COR-L47 (cell line): ENCODE measurements around the gene VPS51.
A peak's percentile ranks its signal among the peaks of the same experiment; 100 is the strongest.

Source experiments
- DNase-seq: peaks from one replicate; lab custom pipeline; 2025; lab: John Stamatoyannopoulos, UW

Gene VPS51

DNA sequence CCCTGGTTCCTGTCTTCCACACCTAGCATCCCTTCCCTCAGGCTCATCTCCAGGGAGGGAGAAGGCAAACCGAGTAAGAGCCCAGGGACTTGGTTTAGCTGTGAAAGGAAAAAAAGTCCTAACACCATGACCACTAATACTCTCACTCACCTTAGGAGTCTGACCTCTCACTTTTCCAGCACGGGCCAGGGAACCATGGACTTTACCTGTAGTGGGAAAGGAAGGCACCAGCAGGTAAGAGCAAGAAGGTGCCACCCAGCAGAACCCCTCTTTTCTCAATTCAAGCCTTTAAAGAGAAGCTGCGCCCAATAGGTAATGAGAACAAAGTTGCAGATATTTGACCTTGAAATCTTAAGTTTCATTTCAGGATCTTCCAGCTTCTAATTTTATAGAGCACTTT is 24.8 kb downstream of the VPS51 start:
- no peak for DNase-seq

DNA sequence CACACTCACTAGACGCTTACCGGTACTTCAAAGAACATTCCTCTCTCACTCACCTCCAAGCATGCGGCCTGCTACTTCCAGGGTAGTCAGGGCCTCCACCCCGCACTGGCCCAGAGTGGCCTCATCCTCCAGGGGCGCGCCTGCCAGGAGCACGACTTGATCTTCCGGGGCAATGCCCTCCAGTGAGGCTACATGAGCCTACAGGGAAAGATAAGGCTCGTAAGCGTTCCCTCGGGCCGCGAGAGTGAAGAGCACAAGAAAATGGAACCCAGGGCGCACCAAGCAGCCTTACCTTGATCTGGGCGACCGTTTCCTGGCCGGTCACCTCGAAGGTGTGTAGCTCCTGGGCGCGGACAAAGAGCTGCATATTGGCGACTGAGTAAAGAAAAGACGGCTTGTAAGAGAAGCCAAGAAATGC is 25.4 kb downstream of the VPS51 start:
- DNase-seq = no peak

DNA sequence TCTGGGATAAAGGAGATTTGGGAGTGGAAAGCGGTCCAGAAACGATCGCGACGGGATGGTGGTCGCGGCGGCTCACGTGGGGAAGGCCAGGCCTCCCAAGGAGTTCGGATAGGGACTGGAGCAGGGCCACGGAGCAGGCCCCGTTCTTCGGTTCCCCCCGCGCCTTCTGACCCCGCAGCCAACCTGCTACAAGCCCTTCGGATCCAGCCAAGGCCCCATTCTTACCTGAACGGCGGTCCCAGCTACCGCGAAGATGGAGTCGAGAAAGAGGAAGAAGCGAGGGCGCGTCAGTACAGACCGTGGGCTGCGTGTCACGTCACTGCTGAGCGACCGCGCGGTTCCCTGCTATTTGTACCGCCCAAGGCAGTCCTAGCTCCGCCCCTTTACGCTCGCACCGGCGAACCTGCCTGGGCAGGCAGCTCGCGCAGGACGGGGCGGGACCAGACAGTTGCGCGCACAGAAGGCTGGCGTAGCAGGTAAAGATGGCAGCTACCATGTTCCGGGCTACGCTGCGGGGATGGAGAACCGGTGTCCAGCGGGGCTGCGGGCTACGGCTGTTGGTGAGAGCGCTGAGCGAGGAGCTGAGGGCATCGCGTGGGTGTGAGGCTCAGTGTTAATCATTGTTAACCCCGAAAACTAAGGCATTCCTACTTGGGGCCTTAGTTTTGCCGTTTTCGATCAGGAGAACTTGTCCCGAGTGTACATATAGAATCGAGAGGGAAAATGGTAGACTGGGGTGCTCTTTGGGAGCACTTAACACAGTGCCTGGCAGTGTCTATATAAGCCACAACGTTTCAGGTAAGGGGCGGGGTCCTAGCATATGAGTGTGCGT is 26.1 kb downstream of the VPS51 start, which contains the start of the genes FAU and MRPL49:
Gene FAU (minus strand): TSS at position 270 of the 832 bp plus-strand sequence. CDS start 321 bp downstream, outside the sequence.
Gene MRPL49 (plus strand): TSS at position 457 of the 832 bp plus-strand sequence. CDS start 26 bp downstream, at position 483.
- DNase-seq = peak; percentile 98

DNA sequence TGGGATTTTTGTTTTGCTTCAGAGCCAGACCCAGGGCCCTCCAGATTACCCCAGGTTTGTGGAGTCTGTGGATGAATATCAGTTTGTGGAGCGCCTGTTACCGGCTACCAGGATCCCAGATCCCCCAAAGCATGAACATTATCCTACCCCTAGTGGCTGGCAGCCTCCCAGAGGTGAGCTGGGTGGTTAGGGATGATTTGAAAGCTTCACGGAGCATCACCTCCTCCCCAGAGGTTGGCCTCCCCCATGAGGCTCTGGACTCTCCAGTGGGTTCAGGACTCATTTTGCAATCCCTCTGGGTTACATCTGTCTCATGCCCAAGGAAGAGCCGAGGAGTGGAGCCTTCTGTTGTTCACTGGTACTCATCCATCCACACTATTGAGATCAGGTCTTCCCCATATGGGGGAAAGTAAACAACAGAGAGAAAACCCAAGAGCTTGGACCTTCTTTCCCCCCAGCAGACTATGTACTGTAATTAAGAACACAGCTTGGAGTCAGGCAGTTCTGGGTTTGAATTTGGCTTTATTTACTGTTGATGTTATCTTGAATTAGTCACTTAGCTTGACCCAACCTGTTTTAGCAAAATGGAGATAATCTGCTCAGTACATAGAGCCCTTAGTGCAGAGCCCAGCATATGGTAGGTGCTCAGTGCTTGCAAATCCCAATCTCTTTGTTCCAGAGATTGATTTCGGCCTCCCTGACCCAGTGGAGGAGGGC is 28.6 kb downstream of the VPS51 start:
- no peak for DNase-seq

DNA sequence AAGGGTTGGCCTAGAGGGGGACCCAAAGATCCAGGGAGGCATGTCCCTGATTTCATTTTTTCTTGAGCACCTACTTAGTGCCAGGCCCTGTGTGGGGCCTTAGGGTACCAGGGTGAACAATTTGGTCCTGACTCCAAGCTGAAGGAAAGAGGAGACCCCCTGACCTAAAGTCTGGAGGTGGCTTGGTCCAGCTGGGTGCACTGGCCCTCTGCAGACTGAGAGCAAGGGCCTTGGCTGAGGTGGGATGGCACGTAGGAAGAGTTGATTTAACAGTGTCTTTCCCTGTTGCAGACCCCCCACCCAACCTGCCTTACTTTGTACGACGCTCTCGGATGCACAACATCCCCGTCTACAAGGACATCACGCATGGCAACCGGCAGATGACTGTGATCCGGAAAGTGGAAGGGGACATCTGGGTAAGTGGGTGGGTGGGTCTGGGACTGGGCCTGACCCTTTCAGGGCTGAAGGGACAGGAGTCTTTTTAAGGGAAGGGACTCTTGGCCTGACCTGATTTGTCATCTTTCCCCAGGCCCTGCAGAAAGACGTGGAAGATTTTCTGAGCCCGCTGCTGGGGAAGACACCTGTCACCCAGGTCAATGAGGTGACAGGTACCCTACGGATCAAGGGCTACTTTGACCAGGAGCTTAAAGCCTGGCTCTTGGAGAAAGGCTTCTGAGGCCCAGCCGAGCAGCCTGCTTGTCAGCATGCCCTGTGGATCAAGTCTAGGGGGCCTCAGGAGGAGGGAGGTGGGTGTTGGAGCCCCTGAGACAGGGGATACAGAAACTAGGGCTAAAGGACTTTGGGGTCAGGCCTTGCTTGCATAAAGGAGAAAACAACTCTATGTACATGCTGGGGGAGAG is 29.4 kb downstream of the VPS51 start:
- DNase-seq = no peak

DNA sequence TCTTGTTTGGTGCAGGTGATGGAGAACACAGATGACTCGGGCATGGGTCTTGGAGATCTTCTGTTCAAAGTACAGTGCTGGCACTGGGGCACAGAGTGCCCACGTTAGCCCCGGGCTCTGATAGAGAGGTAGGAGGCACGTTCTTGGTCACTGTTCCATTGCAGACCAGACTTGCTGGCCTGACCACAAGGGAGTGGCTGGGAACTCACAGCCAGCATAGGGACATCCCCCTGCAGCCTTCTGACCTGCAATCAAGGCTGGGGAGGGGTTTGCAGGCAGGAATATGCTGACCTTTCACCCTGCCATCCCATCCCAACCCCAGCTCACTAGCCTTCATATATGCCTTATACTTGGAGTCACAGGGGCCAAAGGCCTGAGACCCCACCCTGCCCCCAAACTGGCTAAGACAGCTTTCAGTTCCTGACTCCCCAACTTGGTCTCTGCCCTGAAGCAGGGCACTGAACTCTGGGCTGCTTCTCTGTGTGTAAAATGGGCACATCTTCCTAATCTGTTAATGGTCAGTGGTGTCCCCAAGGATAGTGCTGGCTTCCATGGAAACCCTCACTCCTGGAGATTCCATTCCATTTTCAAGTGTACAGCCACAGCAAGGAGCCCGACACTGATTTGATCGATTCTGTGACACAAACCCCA is 30.7 kb downstream of the VPS51 start:
- DNase-seq = no peak

DNA sequence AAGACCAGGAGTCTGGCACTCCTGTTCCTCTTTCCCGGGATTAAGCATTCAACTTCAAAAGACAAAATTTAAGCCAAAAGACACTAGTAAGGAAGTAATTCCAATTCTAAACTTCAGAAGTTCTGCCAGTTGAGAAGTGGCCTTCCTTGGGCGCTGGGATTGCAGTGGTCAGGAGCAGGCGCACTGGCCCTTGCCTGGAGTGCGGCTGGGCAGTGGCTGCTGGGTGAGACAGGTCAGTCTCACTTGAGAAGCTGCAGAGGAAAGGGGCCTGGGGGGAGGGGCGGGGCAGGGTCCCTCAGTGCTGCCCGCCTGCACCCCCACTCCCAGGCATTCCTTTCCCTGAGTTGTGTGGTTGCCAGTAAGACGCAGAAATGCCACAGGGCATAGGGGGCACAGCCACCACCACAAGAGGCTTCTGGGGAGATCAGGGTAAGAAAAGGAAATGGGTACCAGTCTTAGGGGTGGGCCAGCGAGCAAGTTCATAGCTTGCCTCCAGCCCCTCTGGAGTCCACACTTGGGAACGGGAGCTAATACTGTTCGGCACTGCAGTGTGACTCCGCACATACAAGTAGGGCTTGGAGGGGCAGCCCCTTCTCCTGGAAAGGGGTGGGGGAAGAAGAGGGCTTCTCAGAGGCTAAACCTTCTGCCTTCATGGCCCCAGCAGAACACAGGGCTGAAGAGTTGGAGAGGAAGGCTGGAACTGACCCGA is 31.6 kb downstream of the VPS51 start:
- DNase-seq = no peak

DNA sequence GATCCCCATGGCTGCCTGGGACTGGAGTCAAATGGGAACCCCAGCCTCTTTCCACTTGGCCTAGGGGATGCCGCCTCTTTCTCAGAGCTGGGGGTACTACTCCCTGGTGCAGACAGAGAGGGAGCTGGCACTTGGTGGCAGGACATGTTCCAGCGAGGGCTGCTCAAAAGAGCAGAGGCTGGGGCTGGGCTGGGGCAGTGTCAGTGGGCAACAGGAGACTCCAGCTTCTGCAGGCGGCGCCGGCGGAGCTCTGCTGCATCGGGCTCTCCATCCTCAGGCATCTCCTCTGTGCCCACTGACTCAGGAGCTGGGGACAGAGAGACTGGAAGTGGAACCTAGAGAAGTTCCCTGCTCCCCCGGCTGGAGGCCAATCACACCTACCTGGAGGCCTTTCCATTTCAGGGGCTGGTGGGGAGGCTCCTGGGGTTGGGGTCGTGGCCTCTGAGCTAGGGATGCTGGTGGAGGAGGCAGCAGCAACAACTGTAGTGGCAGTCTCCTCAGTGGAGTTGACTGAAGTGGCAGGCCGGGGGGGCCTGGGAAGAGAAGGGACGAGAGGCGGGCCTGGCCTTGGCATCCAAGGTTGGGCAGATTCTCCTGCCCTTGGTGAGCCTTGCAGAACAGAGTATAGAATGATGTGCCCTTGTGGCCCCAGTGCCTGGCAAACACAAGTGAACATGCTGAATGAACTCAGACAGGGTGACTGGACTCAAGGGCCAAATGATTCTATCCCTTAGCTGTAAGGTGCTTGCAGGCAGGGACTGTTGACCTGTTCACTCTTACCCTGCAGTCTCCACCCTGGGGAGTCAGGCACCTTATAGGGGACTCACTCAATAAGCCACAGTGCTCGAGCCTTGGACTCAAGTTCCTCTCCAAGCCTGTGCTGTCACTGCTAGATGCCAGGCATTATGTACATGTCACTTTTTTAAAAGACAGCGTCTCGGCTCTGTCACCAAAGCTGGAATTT is 32.5 kb downstream of the VPS51 start:
- no peak for DNase-seq

DNA sequence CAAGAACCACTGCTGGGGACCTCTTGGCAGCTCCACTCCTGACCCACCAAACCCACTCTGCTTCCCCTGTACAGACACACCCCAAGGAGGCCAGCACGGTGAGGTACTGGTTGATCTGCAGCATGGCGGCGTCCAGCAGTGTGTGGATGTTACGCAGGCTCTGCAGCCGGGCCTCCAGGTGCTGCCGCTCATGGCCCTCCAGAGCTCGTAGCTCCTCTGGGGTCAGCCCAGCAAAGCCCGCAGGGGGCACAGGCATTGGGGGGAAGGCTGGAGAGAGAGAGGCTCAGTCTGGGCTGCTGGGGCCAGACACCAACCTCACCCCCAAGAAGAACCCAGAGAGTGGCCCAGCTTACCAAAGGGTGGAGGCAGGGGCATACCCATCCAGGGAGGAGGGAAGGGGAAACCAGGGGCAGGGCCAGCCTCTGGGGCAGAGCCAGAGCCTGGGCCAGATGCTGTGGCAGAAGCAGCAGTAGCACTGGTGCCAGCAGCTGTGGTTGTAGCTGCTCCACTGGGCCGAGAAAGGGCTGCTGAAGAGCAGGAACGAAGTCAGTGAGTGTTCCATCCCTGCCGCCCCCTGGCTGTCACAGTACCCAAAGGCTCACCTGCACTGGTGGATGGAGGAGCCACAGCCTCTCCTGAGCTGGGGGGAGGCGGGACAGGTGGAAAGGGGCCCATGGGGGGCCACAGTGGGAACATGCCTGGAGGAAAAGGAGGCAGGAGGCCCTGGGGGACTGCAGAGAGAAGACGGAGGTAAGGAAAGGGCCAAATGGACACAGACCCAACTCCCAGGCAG is 33.8 kb downstream of the VPS51 start:
- DNase-seq = no peak

DNA sequence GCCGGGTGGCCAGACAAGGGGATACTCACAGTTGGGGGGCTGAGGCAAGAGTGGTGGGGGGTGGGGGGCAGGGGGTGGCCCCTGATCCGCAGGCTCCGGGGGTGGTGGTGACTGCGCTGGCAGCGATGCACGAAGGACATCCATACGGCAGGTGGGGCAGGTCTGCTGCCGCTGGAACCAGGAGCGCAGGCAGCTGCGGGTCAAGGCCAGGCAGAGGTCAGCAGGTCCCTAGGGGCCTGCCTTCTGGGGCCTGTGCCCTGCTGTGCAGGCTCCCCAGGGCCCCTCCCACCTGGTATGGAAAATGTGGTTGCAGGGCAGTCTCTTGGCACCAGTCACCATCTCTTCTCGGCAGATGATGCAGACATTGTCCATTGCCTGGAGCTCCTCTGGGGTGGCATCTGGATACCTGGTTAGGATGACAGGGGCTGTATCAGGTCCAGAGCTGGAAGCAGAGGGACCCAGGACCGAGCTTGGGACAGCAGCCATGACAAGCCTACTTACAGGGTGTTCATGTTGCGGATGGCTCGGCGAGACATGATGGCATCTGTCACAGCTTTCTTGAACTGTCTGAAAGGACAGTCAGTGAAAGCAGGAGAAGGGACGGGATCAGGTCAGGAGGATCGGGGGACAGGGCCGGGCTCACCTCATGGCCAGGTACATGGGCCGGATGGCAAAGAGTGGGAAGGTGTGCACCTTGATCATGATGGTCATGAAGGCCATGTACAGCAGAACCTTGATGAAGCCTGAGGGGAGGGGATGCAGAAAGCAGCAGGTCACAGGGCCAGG is 34.8 kb downstream of the VPS51 start:
- DNase-seq = no peak

DNA sequence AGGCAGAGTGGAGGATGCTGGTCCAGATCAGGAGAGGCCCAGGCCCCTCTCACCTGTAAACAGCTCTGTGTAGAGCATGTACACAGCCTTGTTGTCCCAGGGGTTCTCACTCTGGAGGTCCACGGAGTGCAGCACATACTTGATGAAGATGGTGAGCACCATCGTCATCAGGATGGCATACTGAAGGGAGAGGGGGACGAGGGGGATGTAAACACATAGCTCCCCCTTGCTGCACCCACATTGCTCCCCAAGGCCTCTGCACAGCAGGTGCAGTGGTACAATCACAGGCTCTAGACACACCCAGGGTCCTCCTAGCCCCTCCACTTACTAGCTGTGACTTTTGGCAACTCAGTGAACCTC is 35.4 kb downstream of the VPS51 start:
- DNase-seq = no peak

DNA sequence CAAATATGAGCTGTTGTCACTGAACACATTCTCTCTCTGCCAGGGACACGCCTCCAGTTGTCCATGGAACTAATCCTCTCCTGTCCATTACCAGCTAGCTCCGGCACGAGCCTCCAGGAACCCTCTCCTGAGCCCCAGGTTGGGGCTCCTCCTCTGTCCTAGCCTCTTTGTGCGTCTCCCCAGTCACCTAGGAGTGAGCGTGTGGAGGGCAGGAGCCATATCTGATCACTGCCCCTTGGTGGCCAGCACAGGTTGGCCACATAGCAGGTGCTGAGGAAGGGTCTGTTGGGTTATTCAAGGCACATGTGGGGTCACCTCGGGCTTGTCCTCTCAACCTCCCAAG is 35.9 kb downstream of the VPS51 start:
- DNase-seq = no peak

DNA sequence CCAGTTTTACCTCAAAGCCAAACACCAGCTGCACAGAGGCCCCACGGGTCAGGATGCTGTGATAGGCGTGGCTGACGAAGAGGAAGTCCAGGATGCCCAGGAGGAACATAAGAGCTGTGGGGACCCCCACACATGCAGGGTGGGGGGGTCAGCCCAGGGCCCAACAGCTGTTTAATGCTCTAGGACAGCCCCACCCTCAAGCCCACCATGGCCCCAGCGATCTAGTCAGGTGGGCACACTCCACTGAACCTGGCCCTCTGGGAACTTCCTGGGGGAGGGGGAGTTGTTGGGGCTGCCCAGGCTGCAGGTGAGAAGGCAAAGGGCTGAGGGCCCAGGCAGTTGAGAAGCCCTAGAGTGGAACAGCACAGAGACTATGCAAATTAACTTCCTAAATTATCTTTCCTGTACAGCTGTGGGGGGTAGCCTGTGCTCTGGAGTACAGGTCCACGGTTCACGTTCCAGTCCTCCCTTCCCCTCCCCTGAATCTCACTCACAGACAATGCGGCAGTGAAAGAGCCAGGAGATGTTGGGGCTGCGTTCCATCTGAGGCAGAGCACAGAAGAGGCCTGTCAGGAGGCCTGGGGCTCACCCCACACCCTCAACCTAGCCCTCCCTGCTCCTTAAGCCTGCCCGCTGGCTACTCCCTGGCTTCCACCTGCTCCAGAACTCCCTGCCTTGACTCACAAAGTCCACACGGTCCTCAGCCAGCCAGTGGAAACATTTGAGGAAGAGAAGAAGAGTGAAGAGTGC is 36.4 kb downstream of the VPS51 start:
- no peak for DNase-seq

DNA sequence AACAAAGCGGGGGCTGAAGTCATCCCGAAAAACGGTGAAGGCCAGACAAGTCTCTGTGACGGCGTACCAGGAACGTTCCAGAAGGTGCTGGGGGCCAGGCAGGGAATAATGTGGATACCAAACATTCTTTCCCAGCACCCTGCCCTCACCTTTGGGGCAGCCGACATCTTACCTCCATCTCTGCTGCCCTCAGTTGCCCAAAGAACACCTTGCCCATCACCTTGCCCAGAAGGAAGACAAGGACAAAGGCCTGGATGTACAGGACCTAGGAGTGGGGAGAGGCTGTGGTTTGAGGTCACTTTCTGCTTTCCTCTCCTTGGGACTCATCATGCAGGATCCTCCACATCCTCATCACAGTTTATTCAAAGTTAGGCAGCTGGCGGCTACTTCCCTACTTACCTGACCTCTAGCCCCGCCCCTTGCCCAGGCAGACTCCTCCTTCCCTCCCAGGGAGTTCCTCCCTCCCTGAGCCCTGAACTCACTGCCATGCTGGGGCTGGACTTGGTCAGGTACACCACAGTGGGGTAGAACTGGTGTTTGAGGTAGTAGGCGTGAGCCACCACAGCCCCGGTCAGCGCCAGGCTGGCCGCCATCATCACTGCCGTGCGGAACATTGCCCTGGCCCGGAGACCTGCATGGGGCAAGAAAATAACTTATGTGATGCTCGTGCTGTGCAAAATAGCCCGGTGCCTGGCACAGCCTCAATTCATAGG is 37.1 kb downstream of the VPS51 start:
- DNase-seq = no peak

DNA sequence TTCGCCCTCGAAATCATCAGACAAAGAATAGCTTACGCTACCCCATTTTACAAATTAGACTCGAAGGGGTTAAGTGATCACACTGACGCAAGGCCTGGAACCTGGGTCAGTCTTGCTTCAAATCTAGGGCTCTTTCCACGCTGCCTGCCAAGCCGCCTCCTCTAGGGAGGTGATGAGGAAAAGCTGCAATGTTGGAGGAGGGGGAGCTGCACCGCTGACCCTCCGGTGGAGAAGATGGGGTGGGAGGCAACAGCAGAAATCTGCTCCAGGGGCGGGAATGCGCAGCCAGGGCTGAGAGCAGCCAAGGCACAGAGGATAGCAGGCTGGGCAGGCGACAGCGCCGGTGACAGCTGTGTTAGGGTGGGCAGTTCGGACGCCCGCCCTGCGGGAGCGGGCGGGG is 37.7 kb downstream of the VPS51 start:
- DNase-seq = no peak

DNA sequence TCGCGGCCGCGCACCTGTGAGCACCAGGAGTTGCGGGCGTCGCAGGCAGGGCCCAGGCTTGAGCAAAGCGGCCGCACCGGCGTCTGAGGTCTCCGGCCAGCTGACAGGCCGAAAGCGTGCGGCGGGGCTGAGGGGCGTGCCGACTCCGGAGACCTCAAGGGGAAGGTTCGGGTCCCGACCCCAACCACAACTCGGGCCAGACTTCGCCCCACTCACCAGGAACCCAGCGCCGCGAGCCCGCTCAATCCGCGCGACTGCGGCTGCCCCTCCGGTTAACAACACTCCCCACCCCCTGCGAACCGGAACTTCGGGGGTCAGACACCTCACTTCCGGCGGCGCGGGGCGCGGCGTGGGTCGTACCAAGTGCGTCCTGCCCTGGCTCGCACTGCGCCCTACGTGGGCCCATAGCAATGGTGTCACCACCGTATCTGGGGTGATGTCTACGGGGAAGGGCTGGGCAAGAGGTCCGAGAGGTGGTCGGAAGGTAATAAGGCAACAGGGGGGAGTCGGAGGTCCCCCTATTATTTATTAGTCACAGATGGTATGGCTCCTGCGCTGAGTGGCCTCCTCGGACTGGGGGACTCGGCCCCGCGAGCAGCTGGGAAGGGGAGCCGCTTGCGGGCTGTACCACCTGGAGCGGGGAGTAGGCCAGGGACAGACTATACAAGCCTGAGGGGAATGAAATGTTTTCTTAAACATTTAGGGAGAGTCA is 38.4 kb downstream of the VPS51 start, which contains the start of gene SYVN1:
Gene SYVN1 (minus strand): TSS at position 280 of the 712 bp plus-strand sequence. CDS start 918 bp downstream, outside the sequence.
- DNase-seq = peak; percentile 84
